HG03064 (cell line): ENCODE data around the gene GSG1L.

Experiments
- ATAC-seq: cut with Tn5 transposase; IDR thresholded peaks from one replicate; pipeline ENCODE4 v1.9.1; 2021; ENCODE audit warnings: low read depth; ENCODE audit not compliant: unreplicated experiment

Gene GSG1L

GRCh38 chr16:27828671-27829070, 234.8 kb downstream of the GSG1L start:
- no peak for ATAC-seq

GRCh38 chr16:27827765-27828164, 235.7 kb downstream of the GSG1L start:
- ATAC-seq, result no peak

GRCh38 chr16:27826893-27827289, 236.6 kb downstream of the GSG1L start:
- no peak for ATAC-seq

GRCh38 chr16:27826081-27826892, 237.2 kb downstream of the GSG1L start:
- ATAC-seq, result no peak

- no peak for ATAC-seq
Observed at GRCh38 chr16:27824786-27825185, 238.7 kb downstream of the GSG1L start.

- no peak for ATAC-seq
Observed at GRCh38 chr16:27824006-27824405, 239.5 kb downstream of the GSG1L start.

GRCh38 chr16:27823421-27823820, 240.1 kb downstream of the GSG1L start:
- ATAC-seq, result no peak

GRCh38 chr16:27822996-27823395, 240.5 kb downstream of the GSG1L start:
- ATAC-seq, result no peak

GRCh38 chr16:27822529-27822928, 241.0 kb downstream of the GSG1L start:
- no peak for ATAC-seq

- no peak for ATAC-seq
Observed at GRCh38 chr16:27820646-27821345, 242.7 kb downstream of the GSG1L start.

- no peak for ATAC-seq
Observed at GRCh38 chr16:27819881-27820610, 243.5 kb downstream of the GSG1L start.

- no peak for ATAC-seq
Observed at GRCh38 chr16:27819356-27819755, 244.2 kb downstream of the GSG1L start.

- ATAC-seq, result no peak
Observed at GRCh38 chr16:27818246-27818645, 245.3 kb downstream of the GSG1L start.

GRCh38 chr16:27817038-27817437, 246.5 kb downstream of the GSG1L start:
- ATAC-seq, result no peak

GRCh38 chr16:27816561-27816960, 247.0 kb downstream of the GSG1L start:
- no peak for ATAC-seq

- ATAC-seq, result no peak
Observed at GRCh38 chr16:27813591-27813990, 249.9 kb downstream of the GSG1L start.

GRCh38 chr16:27811881-27812280, 251.6 kb downstream of the GSG1L start:
- no peak for ATAC-seq

- no peak for ATAC-seq
Observed at GRCh38 chr16:27806986-27807385, 256.5 kb downstream of the GSG1L start.

GRCh38 chr16:27806388-27806787, 257.1 kb downstream of the GSG1L start:
- ATAC-seq, result no peak

- ATAC-seq, result no peak
Observed at GRCh38 chr16:27805828-27806351, 257.6 kb downstream of the GSG1L start.
